C4-2B (cell line): Measurements from ENCODE around the gene SSC5D.
A peak's percentile ranks its signal among the peaks of the same experiment; 100 is the strongest.

Experiments used
- H3K27ac ChIP-seq: fragments of 450-650 bp; 2 replicates; pipeline ENCODE4 v1.5.1; 2017
- CTCF ChIP-seq: fragments of 450-650 bp; conservative IDR thresholded peaks from 2 replicates; pipeline ENCODE4 v1.5.1; 2017; ENCODE audit warnings: mild to moderate bottlenecking
- ZFX ChIP-seq: fragments of 450-650 bp; IDR thresholded peaks from 2 replicates; pipeline ENCODE4 v1.6.1; 2017

Gene SSC5D

GRCh38 chr19:55461974-55462626, 26.1 kb upstream of the SSC5D start:
- H3K27ac ChIP-seq, result peak overlapping the region; percentile 96
- no peak for TF ChIP-seq ZFX
- TF ChIP-seq CTCF, result no peak

- H3K27ac ChIP-seq, result peak overlapping the region; percentile 96; the same call in 1 of the 2 replicates
- TF ChIP-seq ZFX (no peak), CTCF (no peak)
These were observed 25.5 kb upstream of the SSC5D start for GRCh38 chr19:55462722-55463121.

- TF ChIP-seq CTCF (no peak), ZFX (no peak)
These were observed 24.6 kb upstream of the SSC5D start for GRCh38 chr19:55463583-55464031.

GRCh38 chr19:55464039-55464661, 24.1 kb upstream of the SSC5D start:
- no peak overlapping the region for H3K27ac ChIP-seq
- TF ChIP-seq CTCF, result no peak
- TF ChIP-seq ZFX, result no peak

More at GRCh38 chr19:55463583-55464031, 24.6 kb upstream of the SSC5D start:
- H3K27ac ChIP-seq, result no peak overlapping the region

GRCh38 chr19:55464662-55465054, 23.6 kb upstream of the SSC5D start, which contains the start of gene C19orf85:
TSS of gene C19orf85 (minus strand) at chr19:55464751. CDS start at chr19:55464554, 197 bp downstream.
- TF ChIP-seq CTCF (no peak), ZFX (no peak)
- H3K27ac ChIP-seq, result no peak within 1 kb of the TSS

GRCh38 chr19:55465460-55466240, 22.6 kb upstream of the SSC5D start:
- no peak overlapping the region for H3K27ac ChIP-seq
- TF ChIP-seq ZFX (no peak), CTCF (no peak)

GRCh38 chr19:55466241-55466614, 22.0 kb upstream of the SSC5D start:
- H3K27ac ChIP-seq, result no peak overlapping the region
- TF ChIP-seq CTCF, result no peak
- no peak for TF ChIP-seq ZFX
